DMS153 (cell line): ENCODE measurements around the gene ADAMTS16.

Experiments
- DNase-seq: peaks from one replicate; lab custom pipeline; 2025; lab: John Stamatoyannopoulos, UW

Gene ADAMTS16

GRCh38 chr5:5348135-5348534 is 208.0 kb downstream of the ADAMTS16 start:
- DNase-seq: no peak

DNA sequence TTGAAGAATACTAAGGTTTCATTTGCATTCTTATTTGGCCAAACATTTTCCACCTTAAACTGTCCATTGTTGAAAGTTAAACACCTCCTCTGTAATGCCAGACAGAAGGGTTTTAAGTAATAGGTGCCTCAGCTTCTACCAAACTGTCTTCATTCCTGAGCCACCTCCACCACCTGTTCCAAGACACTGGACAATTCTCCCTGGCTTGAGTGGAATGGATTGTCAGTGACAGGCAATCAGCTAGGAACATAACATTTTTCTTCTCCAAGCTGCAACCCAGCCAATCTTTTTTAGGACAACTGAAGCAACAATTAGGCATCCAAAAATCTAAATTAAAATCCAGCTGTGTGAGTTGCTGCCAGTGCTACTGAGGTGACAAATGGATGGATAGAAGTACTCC is 208.4 kb downstream of the ADAMTS16 start:
- no peak for DNase-seq

DNA sequence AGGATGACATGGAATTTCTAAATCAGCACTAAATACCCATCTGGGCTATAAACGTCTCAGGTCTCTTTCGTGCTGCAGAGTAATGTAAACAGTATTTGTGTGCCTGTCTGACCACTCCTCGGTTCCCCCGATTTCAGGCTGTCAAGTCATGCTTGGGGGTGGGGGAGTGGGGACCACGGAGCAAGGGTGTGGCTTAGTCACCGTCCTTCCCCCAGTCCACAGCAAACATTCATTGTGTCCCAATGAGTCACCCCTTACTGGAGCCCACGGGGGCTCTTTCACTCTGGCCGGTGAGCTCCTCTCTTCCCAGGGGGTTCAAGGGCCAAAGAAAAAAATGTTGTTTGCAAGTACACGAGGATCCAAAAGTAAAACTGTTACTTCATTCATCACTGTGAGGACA is 210.0 kb downstream of the ADAMTS16 start:
- no peak for DNase-seq

GRCh38 chr5:5351288-5351979 is 211.3 kb downstream of the ADAMTS16 start:
- DNase-seq: no peak

DNA sequence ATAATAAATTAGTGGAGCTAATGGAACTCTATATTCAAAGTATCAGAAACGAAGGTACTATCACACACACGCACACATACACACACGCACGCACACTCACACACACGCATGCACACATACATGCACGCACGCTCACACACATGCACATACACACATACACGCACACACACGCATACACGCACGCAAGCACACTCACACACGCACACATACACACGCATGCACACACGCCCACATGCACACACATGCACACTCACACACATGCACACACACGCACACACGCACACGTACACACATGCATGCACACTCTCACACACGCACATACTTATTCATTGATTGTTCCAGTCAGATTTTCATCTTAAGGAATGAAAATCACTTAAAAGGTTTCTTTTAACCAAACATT is 212.5 kb downstream of the ADAMTS16 start:
- DNase-seq: no peak

DNA sequence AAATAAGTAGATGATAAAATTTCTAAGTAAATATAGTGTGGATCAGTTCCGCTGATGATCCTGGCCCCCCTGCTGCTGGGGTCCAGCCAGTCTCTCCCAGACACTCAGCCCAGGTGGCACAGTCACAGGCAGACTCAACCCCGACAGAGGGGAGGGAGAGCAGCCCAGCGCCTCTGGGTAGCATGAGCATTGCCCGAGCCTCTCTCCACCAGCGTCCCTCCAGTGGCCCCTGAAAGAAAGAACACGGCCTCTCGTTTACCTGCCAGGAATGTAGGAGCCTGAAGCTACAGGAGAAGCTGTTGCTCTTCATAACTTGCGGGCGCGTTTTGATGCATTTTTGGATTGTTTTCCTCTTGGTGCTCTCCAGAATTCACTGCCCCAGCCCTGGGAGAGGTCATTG is 213.6 kb downstream of the ADAMTS16 start:
- DNase-seq: no peak

DNA sequence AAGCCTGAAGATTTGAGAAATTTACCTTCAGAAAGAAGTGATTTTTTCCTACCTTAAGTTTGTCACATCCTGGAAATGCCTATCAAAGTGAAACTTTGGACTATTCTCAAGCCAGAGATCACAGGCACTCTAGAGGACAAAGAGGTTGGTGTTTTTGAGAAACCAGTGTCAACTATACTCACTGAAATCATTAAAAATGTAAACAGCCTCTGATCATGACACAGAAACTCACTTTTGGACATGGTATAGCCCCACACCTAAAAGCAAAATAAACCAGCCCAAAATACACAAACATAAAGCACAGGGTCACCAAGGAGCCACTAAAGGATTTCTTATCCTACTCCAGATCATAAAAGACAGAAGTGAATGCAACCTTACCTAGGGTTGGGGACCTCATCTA is 216.6 kb downstream of the ADAMTS16 start:
- DNase-seq: no peak

GRCh38 chr5:5359618-5360017 is 219.5 kb downstream of the ADAMTS16 start:
- no peak for DNase-seq

- no peak for DNase-seq
Observed at GRCh38 chr5:5360363-5360940, 220.3 kb downstream of the ADAMTS16 start.

DNA sequence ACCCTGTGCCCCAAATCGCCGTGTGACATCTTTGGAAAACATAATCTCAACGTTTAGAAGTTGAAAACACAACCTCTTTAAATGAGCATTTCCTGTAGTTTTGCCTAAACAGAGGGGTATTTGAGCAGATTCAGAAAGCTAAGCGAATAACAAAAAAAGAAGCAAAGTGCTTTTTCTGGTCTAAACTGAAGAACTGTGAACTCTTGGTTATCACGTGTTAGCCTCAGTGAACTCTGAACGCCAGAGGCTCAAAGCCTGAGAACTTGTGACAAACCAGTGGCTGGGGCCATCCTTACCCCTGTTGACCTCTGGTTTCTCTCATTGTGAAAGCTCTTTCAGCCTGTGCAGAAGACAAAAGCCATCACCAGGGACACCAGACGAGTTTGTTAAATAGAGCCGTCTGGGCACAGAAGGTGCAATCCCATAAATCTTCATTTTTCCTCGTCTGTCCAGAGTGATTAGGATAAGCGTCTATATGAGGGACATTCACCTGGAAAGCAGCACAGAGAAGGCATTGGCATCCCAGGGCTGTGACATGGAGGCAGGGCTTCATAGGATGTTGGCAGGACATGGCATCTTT is 220.9 kb downstream of the ADAMTS16 start:
- DNase-seq: no peak

GRCh38 chr5:5363045-5363444 is 222.9 kb downstream of the ADAMTS16 start:
- no peak for DNase-seq

DNA sequence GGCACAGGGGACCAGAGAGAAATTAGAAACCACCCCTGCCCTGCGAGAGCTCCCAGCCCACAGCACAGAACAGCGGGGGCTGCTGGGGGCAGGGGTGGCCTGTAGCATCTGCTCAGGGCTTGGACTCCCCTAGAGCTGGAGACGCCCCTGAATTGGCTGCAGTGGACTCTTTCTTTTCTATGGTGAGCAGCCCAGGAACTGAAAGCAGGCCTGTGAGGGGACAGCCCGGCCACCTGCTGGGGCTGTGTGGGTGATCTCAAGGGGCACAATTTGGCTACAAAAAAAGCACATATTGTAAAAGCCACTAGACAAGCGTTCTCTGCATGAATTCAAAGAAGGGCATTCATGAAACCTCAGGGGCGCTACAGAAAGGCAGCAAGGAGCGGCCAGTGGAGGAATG is 224.8 kb downstream of the ADAMTS16 start:
- DNase-seq: no peak

- DNase-seq: no peak
Observed at GRCh38 chr5:5367739-5368138, 227.6 kb downstream of the ADAMTS16 start.

DNA sequence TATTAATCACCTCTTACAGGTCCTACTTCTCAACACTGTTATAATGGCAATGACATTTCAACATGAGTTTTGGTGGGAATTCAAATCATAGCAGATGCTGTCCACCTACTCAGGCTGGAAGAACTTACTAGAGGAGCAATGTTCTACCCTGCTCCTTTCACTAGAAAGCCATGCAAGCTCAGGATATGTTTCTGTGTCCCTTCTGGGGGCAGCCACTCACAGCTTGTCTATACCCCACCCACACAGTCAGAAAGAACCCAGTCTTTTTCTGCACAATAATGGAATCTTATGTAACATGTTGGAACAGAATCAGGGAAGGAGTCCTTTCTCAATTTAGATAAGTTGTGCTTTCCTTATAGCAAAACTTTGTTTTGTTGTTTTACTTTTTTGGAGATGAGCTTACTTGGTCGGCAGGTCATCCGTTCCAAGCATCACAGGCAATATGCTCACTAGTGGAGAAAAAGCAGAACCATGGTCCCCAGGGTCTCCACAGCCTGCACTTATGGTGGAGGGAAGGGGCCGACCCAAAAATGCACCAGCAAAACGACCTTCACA is 229.0 kb downstream of the ADAMTS16 start:
- DNase-seq: no peak
